ENCODE results near the gene NCOA1.

Gene NCOA1

GRCh38 chr2:24814516-24814915 is 323.5 kb downstream of the NCOA1 start:
- Histone ChIP-seq H3K79me2 (ENCODE audit: insufficient read depth, low read length) (peaks cover 34% of the 10 kb centered on the region), H3K9me2 (ENCODE audit: low read depth, low read length) (no peaks in the 10 kb centered on the region), H3K27ac (ENCODE audit: low read depth, low read length, poor library complexity, severe bottlenecking) (no peak overlapping the region)

GRCh38 chr2:24815171-24815570 is 324.1 kb downstream of the NCOA1 start:
- peaks cover 75% of the 10 kb centered on the region for H3K36me3 ChIP-seq (ENCODE audit: insufficient read depth, low read length)
- H3K79me2 ChIP-seq (ENCODE audit: insufficient read depth, low read length) = peaks cover 28% of the 10 kb centered on the region
- no peaks in the 10 kb centered on the region for H3K9me3 ChIP-seq (ENCODE audit: low read length)
- no peak overlapping the region for H3K9ac ChIP-seq (ENCODE audit: low read length)
- no peaks in the 10 kb centered on the region for H3K9me2 ChIP-seq (ENCODE audit: low read depth, low read length)
- no peaks in the 10 kb centered on the region for H3F3A ChIP-seq (ENCODE audit: insufficient read depth, low read length)
- no peak overlapping the region for H2AFZ ChIP-seq (ENCODE audit: low read length)
- TF ChIP-seq CTCF (IDR thresholded peaks at IDR 0.05; ENCODE audit: low read length) (no peak), EZH2 (IDR thresholded peaks at IDR 0.05; ENCODE audit: borderline replicate concordance, low read length) (no peak)
- no peak overlapping the region for H3K4me2 ChIP-seq (ENCODE audit: low read length)
- H3K4me3 ChIP-seq (ENCODE audit: low read depth, low read length, poor library complexity, severe bottlenecking) = no peak overlapping the region
- no peaks in the 10 kb centered on the region for H4K20me1 ChIP-seq (ENCODE audit: insufficient read depth, low read length)
- H3K4me1 ChIP-seq (ENCODE audit: insufficient read depth, low read length, severe bottlenecking) = no peaks in the 10 kb centered on the region
- H3K27ac ChIP-seq (ENCODE audit: low read depth, low read length, poor library complexity, severe bottlenecking) = no peak overlapping the region
- no peaks in the 10 kb centered on the region for H3K27me3 ChIP-seq (ENCODE audit: insufficient read depth, low read length)

More at GRCh38 chr2:24814516-24814915, 323.5 kb downstream of the NCOA1 start:
- no peaks in the 10 kb centered on the region for H4K20me1 ChIP-seq (ENCODE audit: insufficient read depth, low read length)
- H3K27me3 ChIP-seq (ENCODE audit: insufficient read depth, low read length) = no peaks in the 10 kb centered on the region
- no peaks in the 10 kb centered on the region for H3K4me1 ChIP-seq (ENCODE audit: insufficient read depth, low read length, severe bottlenecking)
- TF ChIP-seq EZH2 (IDR thresholded peaks at IDR 0.05; ENCODE audit: borderline replicate concordance, low read length) (no peak), CTCF (IDR thresholded peaks at IDR 0.05; ENCODE audit: low read length) (no peak)
- no peak overlapping the region for H3K9ac ChIP-seq (ENCODE audit: low read length)
- no peak overlapping the region for H3K4me3 ChIP-seq (ENCODE audit: low read depth, low read length, poor library complexity, severe bottlenecking)
- H3K9me3 ChIP-seq (ENCODE audit: low read length) = no peaks in the 10 kb centered on the region
- H3K4me2 ChIP-seq (ENCODE audit: low read length) = no peak overlapping the region
- no peaks in the 10 kb centered on the region for H3F3A ChIP-seq (ENCODE audit: insufficient read depth, low read length)
- no peak overlapping the region for H2AFZ ChIP-seq (ENCODE audit: low read length)
- H3K36me3 ChIP-seq (ENCODE audit: insufficient read depth, low read length) = peaks cover 72% of the 10 kb centered on the region

GRCh38 chr2:24816404-24816803 is 325.4 kb downstream of the NCOA1 start:
- Histone ChIP-seq H3K27me3 (ENCODE audit: insufficient read depth, low read length) (no peaks in the 10 kb centered on the region), H3F3A (ENCODE audit: insufficient read depth, low read length) (no peaks in the 10 kb centered on the region), H3K9ac (ENCODE audit: low read length) (no peak overlapping the region), H3K27ac (ENCODE audit: low read depth, low read length, poor library complexity, severe bottlenecking) (no peak overlapping the region), H3K9me2 (ENCODE audit: low read depth, low read length) (no peaks in the 10 kb centered on the region), H4K20me1 (ENCODE audit: insufficient read depth, low read length) (no peaks in the 10 kb centered on the region), H2AFZ (ENCODE audit: low read length) (no peak overlapping the region), H3K4me3 (ENCODE audit: low read depth, low read length, poor library complexity, severe bottlenecking) (no peak overlapping the region), H3K79me2 (ENCODE audit: insufficient read depth, low read length) (peaks cover 23% of the 10 kb centered on the region), H3K4me1 (ENCODE audit: insufficient read depth, low read length, severe bottlenecking) (no peaks in the 10 kb centered on the region), H3K36me3 (ENCODE audit: insufficient read depth, low read length) (peaks cover 87% of the 10 kb centered on the region), H3K9me3 (ENCODE audit: low read length) (no peaks in the 10 kb centered on the region), H3K4me2 (ENCODE audit: low read length) (no peak overlapping the region)
- TF ChIP-seq CTCF (IDR thresholded peaks at IDR 0.05; ENCODE audit: low read length) (no peak), EZH2 (IDR thresholded peaks at IDR 0.05; ENCODE audit: borderline replicate concordance, low read length) (no peak)
